Gastroesophageal sphincter (tissue), 3 donors: Measurements from ENCODE around the gene PRMT3.

Experiments used
- CTCF ChIP-seq, 4 experiments: fragments of 200-600 bp in 2 of 4; fragments of 450-650 bp in 2 of 4; sonication (generic) in 1 of 4; IDR thresholded peaks; one replicate each; pipeline ENCODE4 v1.5.1; 2017 to 2019; ENCODE audit warnings: antibody characterized with exemption in 4 of 4, mild to moderate bottlenecking in 2 of 4, moderate library complexity in 2 of 4
- POLR2A ChIP-seq, 2 donors: fragments of 450-650 bp; IDR thresholded peaks; one replicate each; pipeline ENCODE4 v1.6.1; 2017; ENCODE audit warnings: antibody characterized with exemption in 2 of 2, mild to moderate bottlenecking in 2 of 2, moderate library complexity in 1 of 2
- POLR2AphosphoS5 ChIP-seq: sonication (generic); formaldehyde crosslinking; IDR thresholded peaks from one replicate; pipeline ENCODE4 v1.6.1; 2017; ENCODE audit warnings: antibody characterized with exemption

GRCh38 chr11:20535271-20535881, 147.9 kb downstream of the PRMT3 start:
- TF ChIP-seq CTCF (IDR thresholded peaks at IDR 0.05) (no peak), POLR2A (IDR thresholded peaks at IDR 0.05) (no peak), POLR2AphosphoS5 (no peak)
